Superior temporal gyrus (tissue), 1 donor: ENCODE measurements around the gene NTSR1.
A peak's percentile ranks its signal among the peaks of the same experiment; 100 is the strongest.

ENCODE experiments used
- DNase-seq: peaks from one replicate; pipeline ENCODE4 v3.0.0-alpha.2; 2016; ENCODE audit errors: extremely low spot score

Gene NTSR1

GRCh38 chr20:62708591-62709536, at the start of gene NTSR1:
Gene NTSR1, plus strand, starts transcription at chr20:62708836. Its CDS starts 372 bp downstream, at chr20:62709208.
- no peak for DNase-seq

- no peak for DNase-seq
Observed at GRCh38 chr20:62659488-62660239, 49.0 kb upstream of the NTSR1 start.

GRCh38 chr20:62660240-62660615, 48.4 kb upstream of the NTSR1 start:
- no peak for DNase-seq

- no peak for DNase-seq
Observed at GRCh38 chr20:62660768-62661167, 47.9 kb upstream of the NTSR1 start.

- DNase-seq, result no peak
Observed at GRCh38 chr20:62661647-62662046, 47.0 kb upstream of the NTSR1 start.

- no peak for DNase-seq
Observed at GRCh38 chr20:62662422-62662821, 46.2 kb upstream of the NTSR1 start.

GRCh38 chr20:62663145-62664018, 45.3 kb upstream of the NTSR1 start:
- no peak for DNase-seq

- no peak for DNase-seq
Observed at GRCh38 chr20:62664019-62664971, 44.3 kb upstream of the NTSR1 start.

GRCh38 chr20:62665153-62665754, 43.4 kb upstream of the NTSR1 start:
- DNase-seq, result no peak

GRCh38 chr20:62665826-62666735, 42.6 kb upstream of the NTSR1 start:
- no peak for DNase-seq

GRCh38 chr20:62666736-62667529, 41.7 kb upstream of the NTSR1 start:
- peak; percentile 63 for DNase-seq

- no peak for DNase-seq
Observed at GRCh38 chr20:62667530-62668440, 40.9 kb upstream of the NTSR1 start.

- DNase-seq, result peak; percentile 95
Observed at GRCh38 chr20:62668441-62669027, 40.1 kb upstream of the NTSR1 start.

GRCh38 chr20:62669249-62669648, 39.4 kb upstream of the NTSR1 start:
- no peak for DNase-seq

GRCh38 chr20:62670156-62670555, 38.5 kb upstream of the NTSR1 start:
- no peak for DNase-seq

- DNase-seq, result no peak
Observed at GRCh38 chr20:62670998-62671397, 37.6 kb upstream of the NTSR1 start.

GRCh38 chr20:62671765-62672164, 36.9 kb upstream of the NTSR1 start:
- DNase-seq, result no peak
